Measurements from ENCODE around the gene EFR3B.
"Not testable (repeated sequence)": the region's sequence is repeated elsewhere in the genome, so short reads cannot be mapped to it uniquely, and the experiment has no call there.

- not testable (repeated sequence) for TF ChIP-seq CTCF (IDR thresholded peaks at IDR 0.05); RAD21 (IDR thresholded peaks at IDR 0.05; ENCODE audit: low read length); EZH2phosphoT487 (IDR thresholded peaks at IDR 0.05; ENCODE audit: borderline replicate concordance, low read depth)
Observed at GRCh38 chr2:25102352-25102751, 60.5 kb downstream of the EFR3B start.

Data from SK-N-SH (cell line).